ENCODE results near the gene PLXDC2.

- no peak for TF ChIP-seq ZNF175 (tag by site-specific recombination; IDR thresholded peaks at IDR 0.05)
- no peak for TF ChIP-seq YY1 (tag by site-specific recombination; IDR thresholded peaks at IDR 0.05)
- TF ChIP-seq CTCF (tag by site-specific recombination; IDR thresholded peaks at IDR 0.05), result no peak
- no peak for TF ChIP-seq GLI4 (tag by site-specific recombination; IDR thresholded peaks at IDR 0.05)
- TF ChIP-seq ATF2 (tag by site-specific recombination; IDR thresholded peaks at IDR 0.05; ENCODE audit: low read depth), result no peak
- TF ChIP-seq REST (tag by site-specific recombination; IDR thresholded peaks at IDR 0.05), result no peak
- no peak for TF ChIP-seq HOXD13 (CRISPR knock-in tag; IDR thresholded peaks at IDR 0.05; ENCODE audit: borderline replicate concordance)
- no peak for TF ChIP-seq ZBTB7A (tag by site-specific recombination; IDR thresholded peaks at IDR 0.05; ENCODE audit: low read depth)
- no peak for TF ChIP-seq ZXDB (tag by site-specific recombination; IDR thresholded peaks at IDR 0.05)
- no peak for TF ChIP-seq PRDM1 (tag by site-specific recombination; IDR thresholded peaks at IDR 0.05)
These were observed 115.8 kb downstream of the PLXDC2 start for GRCh38 chr10:19931894-19932590.
